ENCODE data around the gene PLEKHA5.

PLEKHA5 gene

GRCh38 chr12:19351346-19351745, 221.8 kb downstream of the PLEKHA5 start:
- no peak for TF ChIP-seq CTCF (conservative IDR thresholded peaks at IDR 0.05; ENCODE audit: low read depth, low read length)
- no peak for DNase-seq (ENCODE audit: low read depth)
- no peak overlapping the region for H3K4me3 ChIP-seq (ENCODE audit: low read depth, low read length)

- DNase-seq (ENCODE audit: low read depth): peak; percentile 25
- TF ChIP-seq CTCF (conservative IDR thresholded peaks at IDR 0.05; ENCODE audit: low read depth, low read length): no peak
These were observed 240.2 kb downstream of the PLEKHA5 start for GRCh38 chr12:19369691-19370148.

GRCh38 chr12:19373586-19373985, 244.1 kb downstream of the PLEKHA5 start:
- H3K4me3 ChIP-seq (ENCODE audit: low read depth, low read length): no peak overlapping the region
- DNase-seq (ENCODE audit: low read depth): no peak
- TF ChIP-seq CTCF (conservative IDR thresholded peaks at IDR 0.05; ENCODE audit: low read depth, low read length): no peak

More at GRCh38 chr12:19369691-19370148, 240.2 kb downstream of the PLEKHA5 start:
- H3K4me3 ChIP-seq (ENCODE audit: low read depth, low read length): no peak overlapping the region

GRCh38 chr12:19375888-19376287, 246.4 kb downstream of the PLEKHA5 start:
- no peak for DNase-seq (ENCODE audit: low read depth)
- no peak overlapping the region for H3K4me3 ChIP-seq (ENCODE audit: low read depth, low read length)
- TF ChIP-seq CTCF (conservative IDR thresholded peaks at IDR 0.05; ENCODE audit: low read depth, low read length): no peak

GRCh38 chr12:19376691-19377090, 247.2 kb downstream of the PLEKHA5 start:
- no peak for TF ChIP-seq CTCF (conservative IDR thresholded peaks at IDR 0.05; ENCODE audit: low read depth, low read length)
- H3K4me3 ChIP-seq (ENCODE audit: low read depth, low read length): no peak overlapping the region
- DNase-seq (ENCODE audit: low read depth): no peak

GRCh38 chr12:19382111-19382526, 252.6 kb downstream of the PLEKHA5 start:
- H3K4me3 ChIP-seq (ENCODE audit: low read depth, low read length): no peak overlapping the region
- TF ChIP-seq CTCF (conservative IDR thresholded peaks at IDR 0.05; ENCODE audit: low read depth, low read length): no peak
- peak; percentile 94 for DNase-seq (ENCODE audit: low read depth)

- DNase-seq (ENCODE audit: low read depth): no peak
- no peak for TF ChIP-seq CTCF (conservative IDR thresholded peaks at IDR 0.05; ENCODE audit: low read depth, low read length)
- no peak overlapping the region for H3K4me3 ChIP-seq (ENCODE audit: low read depth, low read length)
These were observed 253.0 kb downstream of the PLEKHA5 start for GRCh38 chr12:19382563-19382962.
